ENCODE data around the gene FAHD2A. TPM values are rescaled to one million over a fixed set of nuclear protein-coding genes. Genes with fewer than 3 reads are reported as not detected.
A peak's percentile ranks its signal among the peaks of the same experiment; 100 is the strongest.

The FAHD2A gene
- total RNA-seq, 1 donor from 2014 or later, result 22.8 TPM

GRCh38 chr2:95390881-95391321 lies 11.6 kb upstream of the FAHD2A start:
- Histone ChIP-seq H3K9me3 (no peaks in the 10 kb centered on the region), H3K4me1 (no peaks in the 10 kb centered on the region), H3K27me3 (no peaks in the 10 kb centered on the region), H3K36me3 (no peaks in the 10 kb centered on the region), H3K27ac (no peak overlapping the region), H3K4me3 (no peak overlapping the region)
- no peak for ATAC-seq
- intact Hi-C loops (cut with DNase I), result no loop called here
- DNase-seq, result no peak
- no peak for TF ChIP-seq CTCF (IDR thresholded peaks at IDR 0.05)

- H3K36me3 ChIP-seq, result no peaks in the 10 kb centered on the region
- no peaks in the 10 kb centered on the region for H3K4me1 ChIP-seq
- no peak for TF ChIP-seq CTCF (IDR thresholded peaks at IDR 0.05)
- ATAC-seq, result no peak
- no peak overlapping the region for H3K4me3 ChIP-seq
- no peaks in the 10 kb centered on the region for H3K9me3 ChIP-seq
- DNase-seq, result peak; percentile 12
- H3K27me3 ChIP-seq, result no peaks in the 10 kb centered on the region
- no peak overlapping the region for H3K27ac ChIP-seq
- intact Hi-C loops (cut with DNase I), result no loop called here
Observed at GRCh38 chr2:95391641-95392310, 10.7 kb upstream of the FAHD2A start.

- ATAC-seq (no peak), DNase-seq (no peak)
- TF ChIP-seq CTCF (IDR thresholded peaks at IDR 0.05), result no peak
- H3K36me3 ChIP-seq, result no peaks in the 10 kb centered on the region
- no peaks in the 10 kb centered on the region for H3K27me3 ChIP-seq
- no peak overlapping the region for H3K4me3 ChIP-seq
- intact Hi-C loops (cut with DNase I), result no loop called here
- H3K9me3 ChIP-seq, result no peaks in the 10 kb centered on the region
- H3K27ac ChIP-seq, result no peak overlapping the region
- no peaks in the 10 kb centered on the region for H3K4me1 ChIP-seq
Observed at GRCh38 chr2:95392320-95392719, 10.2 kb upstream of the FAHD2A start.

- Histone ChIP-seq H3K4me1 (no peaks in the 10 kb centered on the region), H3K36me3 (no peaks in the 10 kb centered on the region), H3K9me3 (no peaks in the 10 kb centered on the region), H3K27ac (no peak overlapping the region), H3K27me3 (no peaks in the 10 kb centered on the region), H3K4me3 (no peak overlapping the region)
- TF ChIP-seq CTCF (IDR thresholded peaks at IDR 0.05), result no peak
- intact Hi-C loops (cut with DNase I), result no loop called here
- DNase-seq, result no peak
- no peak for ATAC-seq
Observed at GRCh38 chr2:95392730-95393455, 9.6 kb upstream of the FAHD2A start.

- ATAC-seq, result no peak
- no peak overlapping the region for H3K27ac ChIP-seq
- no peaks in the 10 kb centered on the region for H3K4me1 ChIP-seq
- H3K27me3 ChIP-seq, result no peaks in the 10 kb centered on the region
- no peaks in the 10 kb centered on the region for H3K9me3 ChIP-seq
- H3K36me3 ChIP-seq, result no peaks in the 10 kb centered on the region
- intact Hi-C loops (cut with DNase I), result no loop called here
- TF ChIP-seq CTCF (IDR thresholded peaks at IDR 0.05), result no peak
- H3K4me3 ChIP-seq, result no peak overlapping the region
- DNase-seq, result no peak
Observed at GRCh38 chr2:95393901-95394300, 8.6 kb upstream of the FAHD2A start.
